Occipital lobe (tissue), 2 donors: ENCODE data around the gene MT1F. TPM values are rescaled to one million over a fixed set of nuclear protein-coding genes. Genes with fewer than 3 reads are reported as not detected.

ENCODE experiments used
- DNase-seq: peaks from one replicate; lab custom pipeline; 2025; lab: John Stamatoyannopoulos, UW
- total RNA-seq: library from RNA; depleted of rRNA; stranded (reverse); fragments of >200 nt; gene quantifications from one replicate; pipeline ENCODE4 v1.2.3, GENCODE V29; 2014

Gene MT1F
- total RNA-seq, 1 donor from 2014 or later = 2.5 TPM

DNA sequence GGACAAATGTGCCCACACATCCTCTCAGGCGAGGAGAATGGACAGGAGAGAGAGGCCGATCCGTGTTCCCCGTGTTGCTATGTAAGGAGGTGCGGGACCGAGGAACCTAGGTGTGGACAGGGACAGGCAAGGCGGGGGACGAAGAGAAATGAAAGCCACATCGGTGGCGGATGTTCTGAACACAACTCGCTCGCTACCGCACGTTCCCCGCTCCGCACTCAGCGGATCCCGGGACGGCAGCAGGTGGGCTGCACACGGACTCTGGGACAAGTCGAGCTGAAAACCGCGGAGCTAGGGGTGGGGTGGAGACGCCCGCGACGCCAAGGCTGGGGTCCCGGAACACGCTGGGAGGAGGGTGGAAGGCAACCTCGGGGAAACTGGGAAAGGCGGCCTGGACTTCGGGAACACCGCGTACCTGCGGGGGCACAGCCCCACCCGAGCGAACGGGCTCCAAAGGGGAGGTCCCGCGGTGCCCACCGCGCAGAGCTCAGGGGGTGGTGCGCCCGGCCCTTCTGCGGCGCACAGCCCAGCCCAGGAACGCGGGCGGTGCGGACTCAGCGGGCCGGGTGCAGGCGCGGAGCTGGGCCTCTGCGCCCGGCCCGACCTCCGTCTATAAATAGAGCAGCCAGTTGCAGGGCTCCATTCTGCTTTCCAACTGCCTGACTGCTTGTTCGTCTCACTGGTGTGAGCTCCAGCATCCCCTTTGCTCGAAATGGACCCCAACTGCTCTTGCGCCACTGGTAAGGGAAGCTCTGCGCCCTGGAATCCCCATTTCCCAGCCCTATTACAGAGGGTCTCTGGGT is 32.4 kb upstream of the MT1F start, which contains the start of gene MT1E:
TSS of gene MT1E (plus strand) at position 642 of the 803 bp plus-strand sequence. CDS start at position 713, 71 bp downstream.
- DNase-seq = peak; percentile 47

DNA sequence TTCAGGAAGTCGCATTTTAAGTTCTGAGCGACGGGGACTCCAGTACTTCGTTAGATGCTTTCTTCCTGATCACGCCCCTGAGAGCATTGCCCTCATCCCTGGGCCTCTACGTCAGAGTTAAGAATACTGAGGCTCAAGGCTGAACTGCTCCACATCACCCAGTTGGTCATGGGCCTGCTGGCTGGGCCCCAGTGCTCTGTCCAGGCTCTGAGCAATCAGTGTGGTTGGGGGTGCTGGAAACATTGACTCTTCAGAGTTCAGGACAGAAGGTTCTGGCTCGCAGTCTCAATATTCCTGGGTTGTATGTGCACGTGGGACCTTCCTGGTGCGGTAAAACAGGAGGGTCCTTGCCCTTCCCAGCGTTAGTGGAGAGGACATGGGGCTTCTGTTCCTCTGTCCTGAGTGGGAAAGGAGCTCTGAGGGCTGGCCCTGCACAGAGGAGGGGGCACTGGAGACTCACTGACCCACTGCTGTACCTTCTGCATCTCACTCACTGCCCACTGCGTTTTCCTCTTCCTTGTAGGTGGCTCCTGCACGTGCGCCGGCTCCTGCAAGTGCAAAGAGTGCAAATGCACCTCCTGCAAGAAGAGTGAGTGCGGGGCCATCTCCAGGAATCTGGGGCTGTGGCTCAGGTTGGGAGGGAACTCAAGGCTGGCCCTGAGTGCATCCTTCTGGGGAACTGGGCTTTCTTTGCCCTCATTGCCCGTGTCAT is 31.7 kb upstream of the MT1F start:
- no peak for DNase-seq

GRCh38 chr16:56626685-56627084 is 31.1 kb upstream of the MT1F start:
- DNase-seq = no peak

DNA sequence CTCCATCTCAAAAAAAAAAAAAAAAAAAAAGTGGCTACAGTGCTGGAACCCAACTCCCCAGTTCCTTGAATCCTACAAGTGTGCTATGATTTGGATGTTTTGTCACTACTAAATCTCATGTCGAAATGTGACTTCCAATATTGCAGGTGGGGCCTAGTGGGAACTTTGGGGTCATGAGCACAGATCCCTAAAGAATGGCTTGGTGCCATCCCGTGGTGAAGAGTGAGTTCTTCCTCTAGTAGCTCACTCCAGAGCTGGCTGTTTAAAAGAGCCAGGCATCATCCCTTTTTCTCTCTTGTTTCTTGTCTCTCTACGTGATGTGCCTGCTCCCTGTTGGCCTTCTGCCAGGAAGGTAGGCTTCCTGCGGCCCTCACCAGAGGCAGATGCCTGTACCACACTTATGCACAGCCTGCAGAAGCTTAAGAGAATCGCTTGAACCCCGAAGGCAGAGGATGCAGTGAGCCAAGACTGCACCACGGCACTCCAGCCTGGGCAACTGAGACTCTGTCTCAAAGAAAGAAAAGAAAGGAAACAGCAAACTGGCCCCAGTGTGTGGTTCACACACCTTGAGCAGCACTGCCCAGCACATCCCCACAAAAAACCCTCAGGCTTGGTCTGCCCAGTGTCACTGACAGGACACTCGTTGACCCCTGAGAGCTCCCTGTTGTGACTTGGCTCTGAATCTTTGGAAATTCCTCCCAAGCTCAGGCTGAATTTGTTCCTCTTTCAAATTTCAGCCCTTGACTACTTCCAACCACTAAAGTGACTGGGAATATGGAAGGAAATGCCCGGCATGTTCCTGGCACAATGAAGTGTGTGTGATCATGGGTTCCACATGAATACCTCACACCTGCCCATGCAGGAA is 29.0 kb upstream of the MT1F start:
- no peak for DNase-seq

DNA sequence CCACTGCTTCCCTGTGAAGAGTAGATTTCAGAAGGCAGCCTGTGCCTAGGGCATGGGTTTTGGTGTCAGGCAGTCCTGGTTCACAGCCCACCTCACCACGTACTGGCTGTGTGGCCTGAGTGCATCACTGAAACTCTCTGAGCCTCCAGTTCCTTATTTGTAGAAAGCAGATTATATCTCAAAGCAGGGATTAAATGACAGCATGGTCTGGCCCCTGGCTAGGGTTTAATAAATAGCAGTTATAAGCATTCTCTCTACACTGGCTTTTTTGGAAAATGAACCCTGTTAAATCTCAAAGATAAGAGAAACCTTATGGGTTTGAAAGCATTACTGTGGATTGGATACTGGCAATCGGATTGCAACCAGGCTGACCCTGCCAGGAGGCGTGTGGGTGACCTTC is 28.2 kb upstream of the MT1F start:
- DNase-seq = no peak

- no peak for DNase-seq
Measured at GRCh38 chr16:56630134-56630533, 27.6 kb upstream of the MT1F start.

DNA sequence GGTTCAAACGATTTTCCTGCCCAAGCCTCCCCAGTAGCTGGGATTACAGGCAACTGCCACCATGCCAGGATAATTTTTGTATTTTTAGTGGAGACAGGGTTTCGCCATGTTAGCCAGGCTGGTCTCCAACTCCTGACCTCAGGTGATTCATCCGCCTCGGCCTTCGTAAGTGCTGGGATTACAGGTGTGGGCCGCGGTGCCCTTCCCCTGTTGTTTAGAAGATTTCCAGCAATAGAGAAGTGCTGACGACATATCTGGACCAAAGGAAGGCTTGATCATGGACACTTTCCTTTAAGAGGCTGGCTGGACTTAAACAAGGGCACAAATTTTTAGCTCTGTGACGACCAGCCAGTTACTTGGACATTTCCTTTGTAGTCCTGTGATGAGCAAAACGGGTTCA is 26.6 kb upstream of the MT1F start:
- no peak for DNase-seq

GRCh38 chr16:56631832-56632155 is 26.0 kb upstream of the MT1F start:
- no peak for DNase-seq

DNA sequence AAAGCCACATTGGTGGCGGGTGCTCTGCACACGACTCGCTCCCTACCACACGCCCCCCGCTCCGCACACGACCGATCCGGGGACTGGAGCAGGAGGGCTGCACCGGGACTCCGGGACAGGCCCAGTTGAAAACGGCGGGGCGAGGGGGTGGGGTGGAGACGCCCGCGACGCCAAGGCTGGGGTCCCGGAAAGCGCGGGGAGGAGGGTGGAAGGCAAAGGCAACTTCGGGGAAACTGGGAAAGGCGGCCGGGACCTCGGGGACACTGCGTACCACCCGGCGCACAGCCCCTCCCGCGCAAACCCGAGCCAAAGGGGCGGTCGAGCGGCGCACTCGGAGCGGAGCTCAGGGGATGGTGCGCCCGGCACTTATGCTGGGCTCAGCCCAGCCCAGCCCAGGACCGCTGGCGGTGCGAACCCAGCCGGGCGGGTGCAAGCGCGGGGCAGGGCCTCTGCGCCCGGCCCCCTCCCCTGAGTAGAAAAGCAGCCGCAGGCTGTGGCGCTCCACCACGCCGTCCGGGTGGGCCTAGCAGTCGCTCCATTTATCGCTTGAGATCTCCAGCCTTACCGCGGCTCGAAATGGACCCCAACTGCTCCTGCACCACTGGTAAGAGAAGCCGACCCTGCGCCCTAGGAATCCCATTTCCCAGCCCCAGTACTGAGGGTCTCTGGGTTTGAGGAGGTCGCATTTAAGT is 25.5 kb upstream of the MT1F start, which contains the start of gene MT1M:
TSS of gene MT1M (plus strand) at position 504 of the 692 bp plus-strand sequence. CDS start at position 577, 73 bp downstream.
- no peak for DNase-seq

GRCh38 chr16:56632848-56633365 is 24.9 kb upstream of the MT1F start:
- DNase-seq = no peak

- no peak for DNase-seq
Measured at GRCh38 chr16:56633535-56633934, 24.2 kb upstream of the MT1F start.

- DNase-seq = no peak
Measured at GRCh38 chr16:56634715-56635440, 22.9 kb upstream of the MT1F start.

DNA sequence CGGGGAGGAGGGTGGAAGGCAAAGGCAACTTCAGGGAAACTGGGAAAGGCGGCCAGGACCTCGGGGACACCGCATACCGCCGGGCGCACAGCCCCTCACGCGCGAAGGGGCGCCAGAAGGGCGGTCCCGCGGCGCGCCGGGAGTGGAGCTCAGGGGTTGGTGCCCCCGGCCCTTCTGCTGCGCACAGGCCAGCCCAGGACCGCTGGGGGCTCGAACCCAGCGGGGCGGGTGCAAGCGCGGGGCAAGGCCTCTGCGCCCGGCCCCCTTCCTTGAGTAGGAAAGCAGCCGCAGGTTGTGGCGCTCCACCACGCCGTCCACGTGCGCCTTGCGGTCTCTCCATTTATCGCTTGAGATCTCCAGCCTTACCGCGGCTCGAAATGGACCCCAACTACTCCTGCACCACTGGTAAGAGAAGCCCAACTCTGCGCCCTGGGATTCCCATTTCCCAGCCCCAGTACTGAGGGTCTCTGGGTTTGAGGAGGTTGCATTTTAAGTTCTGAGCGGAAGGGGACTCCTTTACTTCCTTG is 22.3 kb upstream of the MT1F start:
- DNase-seq = no peak

DNA sequence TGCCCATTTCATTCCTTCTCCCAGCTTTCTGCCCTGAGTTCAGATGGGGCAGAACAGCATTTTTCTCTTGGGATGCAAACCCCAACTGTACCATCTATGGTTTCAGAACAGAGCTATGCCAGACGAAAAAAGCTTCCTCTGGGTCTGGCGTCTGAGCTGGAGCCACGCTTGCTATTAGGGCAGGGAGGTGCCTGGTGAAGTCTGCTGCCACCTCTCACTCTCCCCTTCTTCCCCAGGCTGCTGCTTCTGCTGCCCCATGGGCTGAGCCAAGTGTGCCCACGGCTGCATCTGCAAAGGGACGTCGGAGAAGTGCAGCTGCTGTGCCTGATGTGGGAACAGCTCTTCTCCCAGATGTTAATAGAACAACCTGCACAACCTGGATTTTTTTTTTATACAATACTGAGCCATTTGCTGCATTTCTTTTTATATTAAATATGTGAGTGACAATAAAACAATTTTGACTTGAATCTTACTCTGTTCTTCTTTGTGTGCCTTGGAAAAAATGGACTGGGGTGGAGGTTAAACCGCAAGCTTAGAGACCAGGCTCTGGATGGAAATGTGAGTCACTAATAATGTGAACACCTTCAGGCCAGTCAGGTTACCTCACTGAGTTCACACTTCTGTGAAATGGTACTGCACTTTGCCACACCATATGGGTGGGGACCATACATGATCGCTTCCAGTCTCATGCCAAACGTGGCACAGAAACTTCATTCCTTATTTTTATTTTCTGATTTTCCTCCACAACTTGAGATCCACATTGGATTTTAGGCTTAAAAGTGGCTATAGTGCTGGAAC is 20.9 kb upstream of the MT1F start:
- DNase-seq = no peak

DNA sequence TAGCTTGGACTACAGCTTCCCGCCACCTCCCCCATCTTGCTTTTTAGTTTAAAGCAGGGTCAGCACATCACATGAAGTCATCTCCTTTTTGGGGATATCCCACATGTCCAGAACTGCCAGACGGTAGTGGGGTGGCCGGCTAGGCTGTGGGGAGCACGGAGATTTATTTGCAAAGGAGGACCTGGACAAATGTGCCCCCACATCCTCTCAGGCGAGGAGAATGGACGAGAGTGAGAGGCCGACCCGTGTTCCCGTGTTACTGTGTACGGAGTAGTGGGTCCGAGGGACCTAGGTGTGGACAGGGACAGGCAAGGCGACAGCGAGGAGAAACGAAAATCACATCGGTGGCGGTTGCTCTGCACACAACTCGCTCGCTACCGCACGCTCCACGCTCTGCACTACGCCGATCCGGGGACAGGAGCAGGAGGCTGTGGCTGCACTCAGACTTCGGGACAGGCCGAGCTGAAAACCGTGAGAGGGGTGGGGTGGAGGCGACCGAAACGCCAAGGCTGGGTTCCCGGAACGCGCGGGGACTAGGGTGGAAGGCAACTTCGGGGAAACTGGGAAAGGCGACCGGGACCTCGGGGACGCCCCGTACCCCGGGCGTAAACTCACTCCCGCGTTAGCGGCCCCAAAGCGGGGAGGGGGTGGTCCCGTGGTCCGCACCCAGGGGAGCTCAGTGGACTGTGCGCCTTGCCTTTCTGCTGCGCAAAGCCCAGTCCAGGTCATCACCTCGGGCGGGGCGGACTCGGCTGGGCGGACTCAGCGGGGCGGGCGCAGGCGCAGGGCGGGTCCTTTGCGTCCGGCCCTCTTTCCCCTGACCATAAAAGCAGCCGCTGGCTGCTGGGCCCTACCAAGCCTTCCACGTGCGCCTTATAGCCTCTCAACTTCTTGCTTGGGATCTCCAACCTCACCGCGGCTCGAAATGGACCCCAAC is 19.7 kb upstream of the MT1F start, which contains the start of gene MT1A:
TSS of gene MT1A (plus strand) at position 853 of the 937 bp plus-strand sequence. CDS start at position 926, 73 bp downstream.
- peak; percentile 41 for DNase-seq

DNA sequence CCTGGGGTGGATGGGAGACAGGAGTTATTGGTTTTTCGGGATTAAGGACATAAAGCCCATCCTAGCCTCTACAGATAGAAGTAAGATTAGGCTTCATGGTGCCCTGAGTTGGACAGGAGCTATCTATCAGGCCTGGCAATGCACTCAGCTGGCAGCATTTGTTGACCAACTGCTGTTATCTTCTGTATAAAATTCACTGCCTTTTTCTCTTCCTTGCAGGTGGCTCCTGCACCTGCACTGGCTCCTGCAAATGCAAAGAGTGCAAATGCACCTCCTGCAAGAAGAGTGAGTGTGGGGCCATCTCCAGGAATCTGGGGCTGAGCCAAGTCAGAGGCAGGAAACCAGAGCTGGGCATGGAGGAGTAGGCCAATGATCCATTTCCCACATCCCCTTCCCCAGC is 18.7 kb upstream of the MT1F start:
- DNase-seq = no peak

- no peak for DNase-seq
Measured at GRCh38 chr16:56640076-56640475, 17.7 kb upstream of the MT1F start.

DNA sequence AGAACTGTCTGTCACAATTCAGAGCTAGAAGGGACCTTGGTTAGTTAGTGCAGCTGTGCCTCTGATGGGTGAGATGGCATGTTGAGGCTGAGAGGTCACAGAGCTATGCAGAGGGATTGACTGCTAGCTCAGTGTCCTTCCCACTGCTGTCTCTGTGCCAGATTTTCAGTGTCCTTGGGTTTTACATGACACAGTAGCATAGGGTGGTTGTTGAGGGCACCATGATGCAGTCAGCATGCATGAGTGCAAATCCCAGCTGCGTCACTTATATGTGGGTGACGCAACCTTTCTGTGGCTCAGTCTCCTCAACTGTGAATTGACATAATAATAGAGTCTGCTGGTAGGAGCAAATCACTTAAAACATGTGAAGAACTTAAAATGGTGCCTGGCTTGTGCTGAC is 16.6 kb upstream of the MT1F start:
- no peak for DNase-seq
